ENCODE data around the gene CDSN.

GRCh38 chr6:31158140-31158862, 38.1 kb upstream of the CDSN start, which contains the start of gene TCF19:
- TF ChIP-seq EZH2phosphoT487 (IDR thresholded peaks at IDR 0.05; ENCODE audit: insufficient read depth, low read depth) (no peak), EZH2 (IDR thresholded peaks at IDR 0.05; ENCODE audit: insufficient read depth, poor library complexity, severe bottlenecking) (no peak)

Data from GM23248 (cell line).